ENCODE results near the gene SPOCK3.

SPOCK3 gene

DNA sequence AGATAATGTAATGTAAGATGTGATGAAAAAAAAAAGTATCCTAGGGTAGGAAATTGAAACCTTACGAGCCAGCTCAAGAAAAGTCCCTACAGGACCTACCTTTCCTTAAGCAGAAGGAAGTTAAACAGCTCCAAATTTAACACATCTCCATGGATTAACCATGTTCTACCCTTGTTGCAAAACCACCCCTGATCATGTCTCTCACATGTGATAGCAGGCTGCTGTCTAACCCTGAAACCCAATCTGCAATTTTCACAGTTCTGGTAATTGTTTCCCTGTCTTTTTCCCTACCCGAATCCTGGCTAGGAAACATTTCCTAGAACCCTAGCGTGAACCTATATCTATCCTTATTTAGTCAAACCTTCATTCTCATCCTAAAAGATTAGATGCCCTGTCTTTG, 198.9 kb downstream of the SPOCK3 start:
- TF ChIP-seq POLR2A (IDR thresholded peaks at IDR 0.05; ENCODE audit: low read length) (no peak), GATA1 (IDR thresholded peaks at IDR 0.05; ENCODE audit: low read depth, low read length) (no peak)
- DNase-seq: no peak

DNA sequence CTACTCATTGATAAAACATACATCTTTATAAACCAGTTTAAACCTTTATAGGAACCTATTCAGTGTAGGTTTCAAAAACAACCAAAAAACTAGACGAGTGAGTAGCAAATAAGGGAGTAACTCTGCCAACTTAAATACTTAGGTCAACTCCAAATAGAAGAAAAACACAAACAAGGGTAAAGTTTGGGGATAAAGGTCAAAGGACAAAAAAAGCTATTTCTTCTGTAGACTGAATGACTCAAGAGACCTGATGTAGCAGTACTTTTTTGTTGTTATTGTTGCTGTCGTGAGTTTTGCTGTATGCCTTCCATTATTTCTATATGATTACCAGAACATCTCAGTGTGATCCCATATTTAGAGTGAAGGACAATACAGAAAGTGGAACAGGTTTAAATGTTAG, 199.3 kb downstream of the SPOCK3 start:
- DNase-seq: no peak
- TF ChIP-seq GATA1 (IDR thresholded peaks at IDR 0.05; ENCODE audit: low read depth, low read length) (no peak), POLR2A (IDR thresholded peaks at IDR 0.05; ENCODE audit: low read length) (no peak)

DNA sequence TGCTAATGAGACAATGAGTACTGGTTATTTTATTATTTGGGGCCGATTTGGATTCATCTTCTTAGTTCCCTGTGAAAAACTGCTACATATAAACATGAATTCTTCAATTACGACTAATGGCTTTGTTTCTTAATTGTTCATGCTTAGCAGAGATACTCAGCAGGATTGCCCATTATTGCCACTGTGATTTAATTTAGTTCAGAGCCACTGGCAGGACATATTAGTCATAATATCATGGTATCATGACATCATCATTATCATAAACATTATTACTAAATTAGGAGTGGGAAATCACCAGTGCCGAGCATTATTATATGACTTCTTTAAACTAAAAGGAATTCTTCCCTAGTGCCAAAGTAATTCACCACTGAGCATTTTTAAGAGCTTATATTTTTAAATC, 201.4 kb downstream of the SPOCK3 start:
- no peak for TF ChIP-seq POLR2A (IDR thresholded peaks at IDR 0.05; ENCODE audit: low read length)
- DNase-seq: no peak

DNA sequence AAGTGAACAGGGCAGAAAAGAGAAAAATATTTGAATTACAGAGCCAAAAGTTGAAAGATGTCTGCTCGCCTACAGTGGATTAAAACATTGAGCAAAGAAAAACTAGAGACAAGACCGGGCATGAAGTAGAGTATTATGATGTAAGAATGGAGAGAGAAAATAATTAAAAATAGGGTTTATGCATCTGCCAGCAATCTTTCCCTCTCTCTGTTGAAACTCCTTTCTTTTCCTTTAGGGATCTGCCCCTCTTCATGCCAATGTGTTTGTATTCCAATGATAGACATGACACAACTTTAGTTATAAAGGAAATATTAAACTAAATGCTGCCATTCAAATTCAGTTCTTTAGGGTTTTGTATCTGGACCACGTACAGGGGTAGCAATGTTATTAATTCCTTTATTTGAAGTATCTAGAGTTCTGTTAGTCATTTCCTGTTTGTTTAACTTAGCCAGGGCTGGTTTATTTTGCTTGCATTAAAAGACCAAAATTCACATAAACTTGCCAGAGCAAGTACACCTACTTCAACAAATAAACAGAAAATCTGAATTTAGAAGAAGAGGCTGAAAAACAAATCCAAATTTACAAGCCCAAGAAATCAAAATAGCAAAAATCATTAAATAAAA, 202.6 kb downstream of the SPOCK3 start:
- TF ChIP-seq POLR2A (IDR thresholded peaks at IDR 0.05; ENCODE audit: low read length) (no peak), GATA1 (IDR thresholded peaks at IDR 0.05; ENCODE audit: low read depth, low read length) (no peak)
- DNase-seq: no peak

DNA sequence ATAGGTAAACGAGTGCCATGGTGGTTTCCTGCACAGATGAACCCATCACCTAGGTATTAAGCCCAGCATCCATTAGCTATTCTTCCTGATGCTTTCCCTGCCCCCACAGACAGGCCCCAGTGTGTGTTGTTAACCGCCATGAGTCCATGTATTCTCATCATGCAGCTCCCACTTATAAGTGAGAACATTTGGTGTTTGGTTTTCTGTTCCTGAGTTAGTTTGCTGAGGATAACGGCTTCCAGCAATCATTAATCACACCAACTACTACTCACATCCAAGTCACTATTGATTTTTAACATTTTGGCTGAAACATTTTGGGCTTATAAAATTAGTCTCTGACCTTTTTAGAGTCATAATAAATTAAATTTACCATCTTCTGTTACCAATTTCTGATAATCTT, 205.3 kb downstream of the SPOCK3 start:
- DNase-seq: no peak
- TF ChIP-seq POLR2A (IDR thresholded peaks at IDR 0.05; ENCODE audit: low read length) (no peak), GATA1 (IDR thresholded peaks at IDR 0.05; ENCODE audit: low read depth, low read length) (no peak)

DNA sequence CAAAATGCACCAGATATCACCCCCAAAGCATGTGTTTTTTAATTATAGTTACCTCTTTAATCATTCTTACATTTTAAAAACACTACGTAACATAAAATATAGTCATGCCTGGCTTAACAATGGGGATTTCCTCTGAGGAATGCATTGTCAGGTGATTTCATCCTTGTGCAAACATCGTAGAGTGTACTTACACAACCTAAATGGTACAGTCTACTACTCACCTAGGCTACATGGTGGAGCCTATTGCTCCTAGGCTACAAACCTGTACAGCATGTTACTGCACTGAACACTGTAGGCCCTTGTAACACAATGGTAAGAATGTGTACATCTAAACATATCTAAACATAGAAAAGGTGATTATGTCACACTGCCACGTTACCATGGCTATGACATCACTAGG, 208.6 kb downstream of the SPOCK3 start:
- DNase-seq: no peak
- TF ChIP-seq POLR2A (IDR thresholded peaks at IDR 0.05; ENCODE audit: low read length) (no peak), GATA1 (IDR thresholded peaks at IDR 0.05; ENCODE audit: low read depth, low read length) (no peak)

DNA sequence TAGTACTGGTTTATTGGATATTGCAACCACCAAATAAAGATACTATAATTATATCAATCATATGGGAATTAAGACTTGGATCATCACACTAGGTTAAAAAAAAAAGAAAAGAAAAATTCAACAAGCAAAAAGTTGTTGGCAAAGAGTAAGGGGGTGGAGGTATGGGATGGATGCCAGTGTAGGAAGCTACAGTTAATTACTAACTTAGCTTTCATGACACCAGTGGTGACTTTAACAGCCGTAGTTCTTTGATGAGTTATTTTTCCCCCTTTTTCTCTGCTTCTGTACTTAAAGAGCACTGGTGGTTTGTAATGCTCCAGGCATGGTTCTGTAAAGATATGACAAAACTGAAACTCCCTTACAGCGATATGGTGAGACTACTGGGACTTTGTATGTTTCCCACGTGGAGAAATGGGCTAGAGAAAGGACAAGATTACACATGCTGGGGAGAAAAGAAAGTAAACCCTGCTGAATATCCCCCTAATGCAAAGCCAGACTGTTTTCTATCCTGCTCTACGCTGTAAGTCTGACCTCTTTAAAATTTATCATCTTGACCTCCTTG, 210.8 kb downstream of the SPOCK3 start:
- DNase-seq: no peak
- no peak for TF ChIP-seq GATA1 (IDR thresholded peaks at IDR 0.05; ENCODE audit: low read depth, low read length)
- TF ChIP-seq POLR2A (IDR thresholded peaks at IDR 0.05; ENCODE audit: low read length): no peak

DNA sequence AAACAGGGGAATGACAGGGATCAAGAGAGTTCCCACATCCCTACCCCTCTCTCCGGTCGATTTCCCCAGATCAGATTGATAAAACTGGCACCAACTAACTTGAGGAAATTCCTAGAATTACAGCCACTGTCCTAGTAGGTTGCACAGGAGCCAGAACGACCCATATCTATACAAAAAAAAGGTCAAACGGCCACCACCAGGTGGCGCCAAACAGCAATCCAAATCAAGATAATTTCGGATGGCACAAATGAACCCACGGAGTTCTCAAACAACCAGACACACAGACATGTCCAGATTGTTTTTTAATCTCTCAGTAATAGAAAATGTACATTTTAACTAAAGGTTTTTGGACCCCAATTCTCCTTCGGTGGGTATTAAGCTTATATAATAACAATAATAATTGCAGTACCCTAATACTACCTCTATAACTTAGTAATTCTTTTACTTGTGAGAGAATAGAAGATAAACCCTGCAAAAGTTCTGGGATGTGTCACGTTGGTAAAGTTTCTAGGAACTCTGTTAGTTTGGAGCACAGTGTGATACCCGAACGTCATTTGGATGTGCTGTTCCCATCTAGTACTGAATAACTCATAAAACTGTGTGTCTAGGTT, 212.6 kb downstream of the SPOCK3 start:
- peak; percentile 70 to 82 for DNase-seq
- no peak for TF ChIP-seq POLR2A (IDR thresholded peaks at IDR 0.05; ENCODE audit: low read length)
- TF ChIP-seq GATA1 (IDR thresholded peaks at IDR 0.05; ENCODE audit: low read depth, low read length): no peak

DNA sequence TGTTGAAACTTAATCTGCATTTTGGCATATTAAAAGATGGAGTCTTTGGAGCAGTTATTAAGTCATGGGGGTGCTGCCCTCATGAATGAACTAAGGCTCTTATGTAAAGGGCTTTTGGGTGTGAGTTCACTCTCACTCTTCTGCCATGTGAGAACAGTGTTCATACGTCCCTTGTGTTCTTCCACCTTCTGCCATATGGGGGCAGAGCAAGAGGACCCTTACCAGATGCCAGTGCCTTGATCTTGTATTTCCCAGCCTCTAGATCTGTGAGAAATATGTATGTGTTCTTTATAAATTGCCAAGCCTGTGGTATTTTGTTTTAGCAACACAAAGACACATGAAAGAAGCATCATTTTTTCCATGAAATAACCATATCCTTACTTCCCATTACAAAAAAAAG, 213.9 kb downstream of the SPOCK3 start:
- peak in 1 of 2 experiments; percentile 1 for DNase-seq
- TF ChIP-seq GATA1 (IDR thresholded peaks at IDR 0.05; ENCODE audit: low read depth, low read length): no peak
- no peak for TF ChIP-seq POLR2A (IDR thresholded peaks at IDR 0.05; ENCODE audit: low read length)

DNA sequence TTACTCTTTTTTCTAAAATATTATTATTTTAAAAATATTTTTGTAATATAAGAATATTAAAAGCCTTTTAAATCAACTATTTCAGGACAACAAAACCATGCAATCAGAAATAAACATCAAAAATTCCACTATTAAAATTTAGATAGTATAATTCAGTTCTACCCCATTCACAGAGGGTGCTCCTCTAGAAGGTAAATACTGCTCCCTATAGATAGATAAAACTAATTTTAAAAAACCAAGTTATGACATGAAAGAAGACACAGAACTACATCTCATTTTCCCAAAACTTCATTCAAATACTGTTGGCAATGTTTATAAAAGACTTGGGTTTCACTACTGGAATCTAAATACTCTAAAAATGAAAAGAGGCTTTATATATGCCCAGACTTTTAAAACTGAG, 219.3 kb downstream of the SPOCK3 start:
- DNase-seq: no peak
- no peak for TF ChIP-seq GATA1 (IDR thresholded peaks at IDR 0.05; ENCODE audit: low read depth, low read length)
- TF ChIP-seq POLR2A (IDR thresholded peaks at IDR 0.05; ENCODE audit: low read length): no peak

DNA sequence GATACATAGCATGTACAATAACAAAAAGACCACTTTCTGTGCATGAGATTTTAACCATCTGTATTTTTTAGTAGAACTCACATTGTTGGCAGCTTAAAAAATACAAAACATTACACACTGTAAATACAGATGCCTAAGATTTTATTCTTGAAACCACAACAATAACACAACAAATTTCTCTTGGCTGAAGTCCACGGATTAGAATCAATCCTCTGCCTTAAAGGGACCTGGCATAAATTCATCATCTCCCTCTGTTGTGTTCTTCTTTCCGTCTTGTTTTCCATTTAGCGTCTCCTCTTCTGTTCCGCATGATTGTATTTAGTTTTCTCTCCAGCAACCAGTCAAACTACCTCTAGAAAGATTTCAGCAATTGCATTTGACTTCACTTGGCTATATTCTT, 231.0 kb downstream of the SPOCK3 start:
- TF ChIP-seq GATA1 (IDR thresholded peaks at IDR 0.05; ENCODE audit: low read depth, low read length) (no peak), POLR2A (IDR thresholded peaks at IDR 0.05; ENCODE audit: low read length) (no peak)
- no peak for DNase-seq

DNA sequence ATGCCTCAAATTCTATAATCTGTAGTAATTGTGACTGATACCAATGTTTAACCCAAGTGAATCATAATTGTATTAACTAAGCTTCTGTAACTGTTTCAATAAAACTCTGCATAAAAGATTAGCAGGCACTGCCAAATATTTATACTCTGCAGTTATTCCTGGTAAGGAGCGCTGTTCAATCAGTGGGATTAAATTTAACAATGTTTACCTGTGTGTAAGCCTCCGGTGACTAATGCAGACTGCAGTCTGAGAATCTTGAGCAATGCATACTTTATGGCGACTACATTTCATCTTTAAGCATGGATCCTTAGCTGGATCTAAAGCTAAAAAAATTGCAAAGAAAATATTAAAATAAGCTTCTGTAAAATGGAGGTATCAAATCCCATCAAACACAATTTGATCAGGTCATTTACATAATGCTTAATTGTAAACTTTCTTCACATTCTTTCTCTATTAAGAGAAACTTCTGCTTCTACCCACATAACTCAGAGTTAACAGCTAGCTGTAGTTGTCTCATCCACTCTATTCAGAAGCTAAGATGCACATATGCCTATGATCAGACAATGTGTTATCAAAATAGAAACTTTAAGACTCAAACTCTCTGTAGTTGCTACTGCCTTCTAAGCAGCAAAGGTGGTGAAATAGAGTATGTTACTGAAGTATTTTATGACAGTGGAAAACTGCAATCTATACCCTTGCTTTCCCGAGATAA, 234.0 kb downstream of the SPOCK3 start:
- no peak for DNase-seq
- TF ChIP-seq POLR2A (IDR thresholded peaks at IDR 0.05; ENCODE audit: low read length): no peak

DNA sequence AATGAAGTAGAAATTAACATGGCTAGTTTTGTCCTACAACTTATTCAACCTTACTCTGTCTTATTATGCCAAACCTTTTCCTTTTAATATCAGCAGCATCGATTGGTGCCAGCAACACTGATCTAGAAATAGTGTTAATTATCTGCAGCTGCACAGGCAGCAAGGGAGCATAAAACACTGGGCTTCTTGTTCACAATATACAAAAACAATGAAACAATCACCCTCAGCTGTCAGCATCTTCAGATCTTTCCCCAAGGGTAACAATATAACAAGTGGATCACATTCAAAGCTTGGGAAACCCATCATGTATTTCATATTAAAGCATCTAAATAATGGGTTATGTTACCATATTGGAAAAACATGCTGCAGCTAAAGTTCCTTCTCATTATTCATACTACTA, 238.1 kb downstream of the SPOCK3 start:
- TF ChIP-seq GATA1 (IDR thresholded peaks at IDR 0.05; ENCODE audit: low read depth, low read length) (no peak), POLR2A (IDR thresholded peaks at IDR 0.05; ENCODE audit: low read length) (no peak)

DNA sequence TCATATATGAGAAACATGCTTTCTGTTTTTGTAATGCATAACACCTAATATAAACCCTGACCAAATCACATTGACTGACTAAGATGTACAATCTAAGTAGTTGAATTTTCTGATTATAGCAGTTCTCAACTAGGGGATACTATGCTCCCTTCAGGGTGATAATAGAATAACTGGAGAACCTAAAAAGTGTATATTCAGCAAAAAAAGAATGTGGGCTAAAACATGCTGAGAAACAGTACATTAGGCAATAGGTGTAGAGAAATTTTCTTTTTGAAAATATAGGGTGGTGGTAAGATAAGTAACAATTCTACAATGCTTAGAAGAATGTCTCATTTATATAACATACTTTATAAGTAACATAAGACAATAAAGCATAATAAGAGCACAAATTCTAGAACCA, 239.6 kb downstream of the SPOCK3 start:
- no peak for TF ChIP-seq POLR2A (IDR thresholded peaks at IDR 0.05; ENCODE audit: low read length)
- TF ChIP-seq GATA1 (IDR thresholded peaks at IDR 0.05; ENCODE audit: low read depth, low read length): no peak
- no peak for DNase-seq

More for the DNA sequence above, 238.1 kb downstream of the SPOCK3 start:
- no peak for DNase-seq
